Endothelial cell of umbilical vein (primary cell): ENCODE results near the gene IL22RA1. TPM values are rescaled to one million over a fixed set of nuclear protein-coding genes. Genes with fewer than 3 reads are reported as not detected.

Experiments used
- BruUV-seq: library from RNA; stranded (reverse); fragments of 400-500 nt; replicated peaks from 2 replicates; lab custom pipeline; 2021; lab: Mats Ljungman, UMichigan
- CTCF ChIA-PET: fragments of 300-600, 350-600 bp; sonication (Branson Sonifier 250); formaldehyde crosslinking; loops from one replicate; lab custom pipeline; 2021; ENCODE audit warnings: antibody characterized with exemption, inconsistent platforms; lab: Charles Lee
- POLR2A ChIA-PET: fragments of 300-600, 350-600 bp; sonication (Branson Sonifier 250); formaldehyde crosslinking; loops from one replicate; lab custom pipeline; 2021; ENCODE audit warnings: antibody characterized with exemption, inconsistent platforms; lab: Charles Lee
- DNase-seq: peaks from one replicate; pipeline ENCODE4 v3.0.0-alpha.2; 2011; ENCODE audit warnings: low read depth, low spot score
- FAIRE-seq: peaks from 2 replicates; lab custom pipeline; 2011; peaks lifted over from hg19 to GRCh38; lab: Jason Lieb, UNC
- H2AFZ ChIP-seq: 2 replicates; pipeline ENCODE4 v1.6.0; 2012; ENCODE audit warnings: low read depth, low read length, control low read depth, inconsistent platforms
- H3K27ac ChIP-seq: 2 replicates; pipeline ENCODE4 v1.5.1; 2011; ENCODE audit warnings: low read depth, mild to moderate bottlenecking, control low read depth, low read length, moderate library complexity; ENCODE audit not compliant: insufficient read depth
- H3K27me3 ChIP-seq, 2 experiments: 2 replicates each; pipeline versions ENCODE4 v1.6.0 to v1.6.1; 2011; ENCODE audit warnings: low read length in 2 of 2, mixed read lengths in 1 of 2; ENCODE audit not compliant: control insufficient read depth in 2 of 2, insufficient read depth in 2 of 2
- H3K36me3 ChIP-seq, 2 experiments: 2 replicates in 1 of 2; 3 replicates in 1 of 2; pipeline ENCODE4 v1.5.1; 2011; ENCODE audit warnings: low read length in 2 of 2, mild to moderate bottlenecking in 1 of 2, moderate library complexity in 1 of 2; ENCODE audit not compliant: control insufficient read depth in 2 of 2, insufficient read depth in 2 of 2; ENCODE audit errors: extremely low read depth in 1 of 2
- H3K4me1 ChIP-seq: 3 replicates; pipeline ENCODE4 v1.5.1; 2011; ENCODE audit warnings: mild to moderate bottlenecking, low read length; ENCODE audit not compliant: control insufficient read depth, insufficient read depth; ENCODE audit errors: extremely low read depth
- H3K4me2 ChIP-seq: 2 replicates; pipeline ENCODE4 v1.6.1; 2011; ENCODE audit warnings: low read length, control low read depth, mixed read lengths; ENCODE audit not compliant: insufficient read depth
- H3K4me3 ChIP-seq, 3 experiments: fragments of 200-600 bp in 1 of 3; sonication (generic), shearing (Covaris generic) in 1 of 3; replicated peaks in 1 of 3; 2 replicates each; pipeline ENCODE4 v1.5.1; 2011 to 2016; ENCODE audit warnings: control low read depth in 3 of 3, low read length in 3 of 3, mild to moderate bottlenecking in 2 of 3, inconsistent platforms in 1 of 3, low read depth in 1 of 3, moderate library complexity in 1 of 3; ENCODE audit not compliant: insufficient read depth in 1 of 3
- H3K79me2 ChIP-seq: 2 replicates; pipeline ENCODE4 v1.6.0; 2012; ENCODE audit warnings: low read length, inconsistent platforms; ENCODE audit not compliant: control insufficient read depth, insufficient read depth
- H3K9ac ChIP-seq: replicated peaks from 2 replicates; pipeline ENCODE3; 2011; ENCODE audit warnings: low read length, control low read depth; ENCODE audit not compliant: insufficient read depth; ENCODE audit errors: extremely low read depth
- H3K9me1 ChIP-seq: replicated peaks from 3 replicates; pipeline ENCODE4 v1.6.0; 2011; ENCODE audit warnings: mild to moderate bottlenecking, low read length; ENCODE audit not compliant: control insufficient read depth, insufficient read depth; ENCODE audit errors: extremely low read depth
- H3K9me3 ChIP-seq: replicated peaks from 2 replicates; pipeline ENCODE4 v1.5.1; 2012; ENCODE audit warnings: low read length, inconsistent platforms; ENCODE audit not compliant: control insufficient read depth, insufficient read depth
- H4K20me1 ChIP-seq: replicated peaks from 2 replicates; pipeline ENCODE3; 2011; ENCODE audit warnings: mild to moderate bottlenecking, low read length; ENCODE audit not compliant: control insufficient read depth, insufficient read depth; ENCODE audit errors: extremely low read depth
- CTCF ChIP-seq, 2 donors: IDR thresholded peaks; 1 replicate in 1 of 2; 2 replicates in 1 of 2; pipeline ENCODE4 v1.5.1; 2011; ENCODE audit warnings: low read length in 2 of 2, mild to moderate bottlenecking in 2 of 2, moderate library complexity in 2 of 2, control low read depth in 1 of 2, inconsistent platforms in 1 of 2, low read depth in 1 of 2; ENCODE audit not compliant: insufficient read depth in 1 of 2; ENCODE audit errors: extremely low read depth in 1 of 2
- EZH2 ChIP-seq: IDR thresholded peaks from 2 replicates; pipeline ENCODE4 v1.6.1; 2012; ENCODE audit warnings: borderline replicate concordance, low read depth, mild to moderate bottlenecking, moderate library complexity, low read length, inconsistent platforms; ENCODE audit not compliant: severe bottlenecking
- FOS ChIP-seq: IDR thresholded peaks from 2 replicates; pipeline ENCODE4 v1.6.1; 2011; ENCODE audit warnings: mild to moderate bottlenecking, low read length, moderate library complexity, borderline replicate concordance; ENCODE audit not compliant: insufficient read depth
- GATA2 ChIP-seq: IDR thresholded peaks from 2 replicates; pipeline ENCODE4 v1.7.0; 2011; ENCODE audit warnings: low read depth, mild to moderate bottlenecking, moderate library complexity, mixed read lengths, low read length; ENCODE audit not compliant: insufficient read length, insufficient read depth
- JUN ChIP-seq: IDR thresholded peaks from 2 replicates; pipeline ENCODE4 v1.6.1; 2011; ENCODE audit warnings: borderline replicate concordance, low read depth; ENCODE audit not compliant: insufficient read length, insufficient read depth
- MYC ChIP-seq: IDR thresholded peaks from one replicate; pipeline ENCODE4 v1.6.1; 2011; ENCODE audit warnings: mild to moderate bottlenecking, low read depth, low read length
- POLR2A ChIP-seq: IDR thresholded peaks from 2 replicates; pipeline ENCODE4 v1.6.1; 2012; ENCODE audit warnings: low read depth, mild to moderate bottlenecking, control low read depth, low read length
- POLR2AphosphoS5 ChIP-seq: IDR thresholded peaks from 2 replicates; pipeline ENCODE4 v1.6.1; 2012; ENCODE audit warnings: low read depth, mild to moderate bottlenecking, control low read depth, low read length, moderate library complexity; ENCODE audit not compliant: insufficient read depth
- dilution Hi-C: fragments of 300-500 bp; cut with MboI; formaldehyde crosslinking; loops from one replicate; pipeline ENCODE4 v1.15.0; 2019; ENCODE audit warnings: low sequenced_read_pairs; ENCODE audit not compliant: extremely low pct_ligation_motif_present
- intact Hi-C: fragments of 100-400 bp; cut with micrococcal nuclease; formaldehyde crosslinking; loops from one replicate; pipeline ENCODE4 v1.10.0; 2022
- polyA plus RNA-seq, 4 experiments: library from polyadenylated mRNA; depleted of rRNA in 3 of 4; stranded (reverse) in 3 of 4; unstranded in 1 of 4; fragments of >200 nt; gene quantifications; 2 replicates each; pipeline versions ENCODE4 v1.2.1 to v1.2.3, GENCODE V29; 2011 to 2012; ENCODE audit warnings: missing spikeins in 1 of 4
- total RNA-seq: library from RNA; stranded (reverse); gene quantifications from 2 replicates; pipeline ENCODE4 v1.2.3, GENCODE V29; 2021
- TF ChIP-seq, protein P1 (sequence below): IDR thresholded peaks from 2 replicates; pipeline ENCODE4 v1.6.1; 2011; ENCODE audit not compliant: insufficient read depth, insufficient read length

IL22RA1 gene
- total and polyA plus RNA-seq, 2 donors (not counting 3 experiments of a cell fraction or from before 2014, with no cell fraction given) = not detected

DNA sequence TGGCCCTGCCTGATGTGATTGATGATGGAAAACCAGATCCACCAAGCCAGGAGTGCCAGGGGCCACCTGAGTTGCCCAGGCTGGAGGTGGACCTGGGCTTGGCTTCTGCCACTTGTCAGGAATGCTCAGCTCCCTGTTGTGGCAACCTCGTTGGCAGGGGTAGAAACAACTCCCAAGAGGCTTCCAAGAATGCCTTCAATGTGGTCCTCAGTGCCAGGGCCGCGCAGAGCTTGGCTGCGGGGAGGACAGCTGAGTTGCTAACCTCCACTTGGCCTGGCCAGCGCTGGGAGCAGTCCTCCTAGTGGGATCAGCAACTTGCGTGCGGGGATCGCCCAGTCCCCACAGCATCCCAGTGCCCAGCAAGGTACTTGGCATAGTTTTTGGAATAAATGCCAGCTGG is 40.0 kb downstream of the IL22RA1 start:
- CTCF ChIA-PET = interaction anchor here (0.9 to 1.7 kb wide), 2 partner anchors 47 kb away, joined by 4 read pairs; no protein-coding TSS in a partner anchor
- BruUV-seq = no TSS peak
- Histone ChIP-seq H3K4me1 (peaks cover 2% of the 10 kb centered on the region), H4K20me1 (no peaks in the 10 kb centered on the region), H3K9me1 (no peaks in the 10 kb centered on the region), H3K27ac (no peak overlapping the region), H3K9me3 (no peaks in the 10 kb centered on the region), H2AFZ (no peak overlapping the region), H3K4me2 (no peak overlapping the region), H3K4me3 (no peak overlapping the region), H3K36me3 (no peaks in the 10 kb centered on the region), H3K79me2 (no peaks in the 10 kb centered on the region), H3K9ac (no peak overlapping the region), H3K27me3 (no peaks in the 10 kb centered on the region)
- dilution Hi-C loops (no loop called here), intact Hi-C loops (no loop called here)
- FAIRE-seq (no peak), DNase-seq (no peak)
- TF ChIP-seq CTCF (IDR thresholded peaks at IDR 0.05; ENCODE audit: extremely low read depth in 1 of 2, insufficient read depth in 1 of 2, low read depth in 1 of 2, low read length in 2 of 2) (no peak), JUN (no peak), MYC (no peak), EZH2 (no peak), FOS (no peak), POLR2A (no peak), POLR2AphosphoS5 (no peak), GATA2 (no peak)
- TF ChIP-seq, protein P1, sequence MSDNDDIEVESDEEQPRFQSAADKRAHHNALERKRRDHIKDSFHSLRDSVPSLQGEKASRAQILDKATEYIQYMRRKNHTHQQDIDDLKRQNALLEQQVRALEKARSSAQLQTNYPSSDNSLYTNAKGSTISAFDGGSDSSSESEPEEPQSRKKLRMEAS = no peak
- POLR2A ChIA-PET = no interaction called here
